Activated CD4-positive, alpha-beta T cell treated with anti-CD3 and anti-CD28 coated beads, Interleukin-2, amount 50 U/mL, for 4 hours (primary cell): ENCODE measurements around the gene FAM222A.
A peak's percentile ranks its signal among the peaks of the same experiment; 100 is the strongest.

Experiments
- DNase-seq, 2 experiments: peaks; one replicate each; pipeline ENCODE4 v3.0.0-alpha.2; 2020

The FAM222A gene

GRCh38 chr12:109713187-109714070 is at the start of gene FAM222A:
TSS of gene FAM222A (plus strand) at chr12:109713825. CDS start at chr12:109744147, 30,322 bp downstream.
- DNase-seq = peak; percentile 97

- DNase-seq = no peak
Measured at GRCh38 chr12:109664402-109664801, 49.2 kb upstream of the FAM222A start.

GRCh38 chr12:109666068-109666467 is 47.6 kb upstream of the FAM222A start:
- no peak for DNase-seq

GRCh38 chr12:109670731-109671130 is 42.9 kb upstream of the FAM222A start:
- DNase-seq = no peak

- no peak for DNase-seq
Measured at GRCh38 chr12:109671502-109671901, 42.1 kb upstream of the FAM222A start.

- DNase-seq = no peak
Measured at GRCh38 chr12:109673379-109673778, 40.2 kb upstream of the FAM222A start.

GRCh38 chr12:109673884-109674283 is 39.7 kb upstream of the FAM222A start:
- no peak for DNase-seq

GRCh38 chr12:109675411-109675810 is 38.2 kb upstream of the FAM222A start:
- no peak for DNase-seq

GRCh38 chr12:109677279-109677691 is 36.3 kb upstream of the FAM222A start:
- no peak for DNase-seq

GRCh38 chr12:109678719-109679118 is 34.9 kb upstream of the FAM222A start:
- no peak for DNase-seq

- DNase-seq = no peak
Measured at GRCh38 chr12:109679501-109680263, 33.9 kb upstream of the FAM222A start.

- no peak for DNase-seq
Measured at GRCh38 chr12:109680264-109681005, 33.2 kb upstream of the FAM222A start.

GRCh38 chr12:109681986-109682707 is 31.5 kb upstream of the FAM222A start:
- DNase-seq = no peak

- DNase-seq = no peak
Measured at GRCh38 chr12:109682708-109683060, 30.9 kb upstream of the FAM222A start.

- DNase-seq = no peak
Measured at GRCh38 chr12:109683316-109683715, 30.3 kb upstream of the FAM222A start.

- DNase-seq = no peak
Measured at GRCh38 chr12:109685574-109686447, 27.8 kb upstream of the FAM222A start.

GRCh38 chr12:109686523-109686922 is 27.1 kb upstream of the FAM222A start:
- DNase-seq = no peak

GRCh38 chr12:109687250-109687649 is 26.4 kb upstream of the FAM222A start:
- DNase-seq = no peak

- no peak for DNase-seq
Measured at GRCh38 chr12:109689426-109689825, 24.2 kb upstream of the FAM222A start.

- no peak for DNase-seq
Measured at GRCh38 chr12:109693160-109693559, 20.5 kb upstream of the FAM222A start.
